NCI-H526 (cell line): ENCODE results near the gene CD82.

ENCODE experiments used
- DNase-seq, 2 experiments: peaks; one replicate each; lab custom pipeline; 2025; lab: John Stamatoyannopoulos, UW

CD82 gene

DNA sequence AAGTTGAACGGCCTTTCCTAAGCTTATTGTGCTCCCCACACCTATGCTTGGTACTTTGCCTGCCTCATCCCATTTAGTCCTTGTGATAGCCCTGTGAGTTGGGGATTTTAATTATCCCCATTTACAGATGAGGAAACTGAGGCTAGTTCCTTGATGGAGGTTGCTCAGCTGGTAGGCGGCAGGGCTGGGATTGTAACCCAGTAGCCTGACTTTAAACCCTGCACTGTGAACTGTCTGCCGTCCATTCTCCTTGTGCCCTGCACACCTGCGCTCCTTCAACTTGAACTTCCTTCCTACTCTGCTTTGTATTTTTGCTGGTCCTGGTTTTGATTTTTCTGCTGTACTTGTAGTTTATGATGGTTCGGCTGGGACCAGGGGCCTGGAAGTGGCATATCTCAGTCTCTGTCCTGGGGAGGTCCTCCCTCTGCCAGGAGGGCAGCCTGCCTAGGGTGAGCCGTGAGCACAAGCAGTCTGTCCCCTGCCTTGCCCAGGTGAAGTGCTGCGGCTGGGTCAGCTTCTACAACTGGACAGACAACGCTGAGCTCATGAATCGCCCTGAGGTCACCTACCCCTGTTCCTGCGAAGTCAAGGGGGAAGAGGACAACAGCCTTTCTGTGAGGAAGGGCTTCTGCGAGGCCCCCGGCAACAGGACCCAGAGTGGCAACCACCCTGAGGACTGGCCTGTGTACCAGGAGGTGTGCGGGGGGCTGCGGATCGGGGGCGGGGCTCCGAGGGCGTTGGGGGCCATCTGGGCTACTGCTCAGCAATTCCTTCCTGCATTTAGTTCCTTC, 52.4 kb downstream of the CD82 start:
- no peak for DNase-seq

DNA sequence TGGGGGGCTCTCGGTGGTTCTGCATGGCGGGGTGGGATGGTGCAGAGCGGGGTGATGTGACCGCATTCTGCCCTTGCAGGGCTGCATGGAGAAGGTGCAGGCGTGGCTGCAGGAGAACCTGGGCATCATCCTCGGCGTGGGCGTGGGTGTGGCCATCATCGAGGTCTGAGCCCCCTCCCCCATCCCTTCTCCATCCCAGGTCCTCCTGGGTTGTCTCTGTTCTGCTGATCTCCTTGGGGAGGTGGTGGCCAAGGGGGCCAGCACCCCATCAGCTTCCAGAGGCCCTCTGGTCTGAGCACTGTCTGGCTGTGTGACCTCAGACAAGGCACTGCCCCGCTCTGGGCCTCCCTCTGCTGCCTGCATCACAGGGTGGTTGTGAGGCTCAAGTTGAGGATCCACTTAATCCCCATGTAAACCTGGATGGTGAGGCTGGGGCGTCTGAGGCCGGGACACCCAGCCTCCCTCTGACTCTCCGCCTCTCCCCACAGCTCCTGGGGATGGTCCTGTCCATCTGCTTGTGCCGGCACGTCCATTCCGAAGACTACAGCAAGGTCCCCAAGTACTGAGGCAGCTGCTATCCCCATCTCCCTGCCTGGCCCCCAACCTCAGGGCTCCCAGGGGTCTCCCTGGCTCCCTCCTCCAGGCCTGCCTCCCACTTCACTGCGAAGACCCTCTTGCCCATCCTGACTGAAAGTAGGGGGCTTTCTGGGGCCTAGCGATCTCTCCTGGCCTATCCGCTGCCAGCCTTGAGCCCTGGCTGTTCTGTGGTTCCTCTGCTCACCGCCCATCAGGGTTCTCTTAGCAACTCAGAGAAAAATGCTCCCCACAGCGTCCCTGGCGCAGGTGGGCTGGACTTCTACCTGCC, 53.3 kb downstream of the CD82 start:
- DNase-seq, result no peak

DNA sequence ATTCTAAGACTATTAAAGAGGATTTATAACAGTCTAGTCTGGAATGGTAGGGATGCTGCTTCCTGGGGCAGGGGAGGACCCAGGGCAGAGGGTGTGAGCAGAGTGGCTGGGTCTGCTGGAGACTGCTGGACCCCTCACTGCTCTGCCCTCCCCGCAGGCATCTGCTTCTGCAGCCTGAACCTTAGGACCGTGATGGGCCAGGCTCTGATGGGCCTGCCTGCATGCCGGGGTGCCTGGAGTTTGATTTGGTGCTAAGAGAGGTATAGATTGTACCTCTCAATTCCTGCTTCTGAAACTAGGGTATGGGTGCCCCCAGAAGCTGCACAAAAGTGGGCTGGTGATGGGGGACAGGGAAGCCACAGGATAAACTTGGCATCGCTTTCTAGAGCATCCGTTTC, 54.9 kb downstream of the CD82 start:
- no peak for DNase-seq

DNA sequence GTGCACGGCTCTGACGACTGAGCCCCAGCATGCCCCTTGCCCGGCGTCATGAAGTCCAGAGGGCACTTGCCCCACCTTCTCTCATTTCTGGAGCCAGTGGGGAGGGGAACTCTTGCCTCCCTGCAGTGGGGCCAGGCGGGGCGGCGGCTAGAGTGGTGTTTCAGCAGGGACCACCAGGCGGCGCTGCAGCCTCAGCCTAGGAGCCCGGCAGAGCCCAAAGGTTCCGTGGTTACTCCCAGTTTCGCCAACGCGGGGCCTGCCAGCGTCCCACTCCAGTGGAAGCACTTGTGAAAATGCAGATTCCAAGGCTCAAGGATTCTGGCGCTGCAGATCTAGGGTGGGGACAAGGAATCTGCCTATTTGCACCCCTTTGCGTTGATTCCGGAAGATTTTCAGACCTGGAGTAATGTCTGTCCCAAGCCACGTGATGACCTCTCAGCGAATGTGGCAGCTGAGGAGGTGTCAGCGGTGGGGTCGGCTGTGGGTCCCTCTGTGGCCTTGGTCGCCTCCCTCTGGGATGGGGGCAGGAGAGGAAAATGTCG, 55.7 kb downstream of the CD82 start:
- DNase-seq, result peak; percentile 31 to 83

GRCh38 chr11:44621784-44622183, 56.3 kb downstream of the CD82 start:
- no peak for DNase-seq

GRCh38 chr11:44622190-44622650, 56.8 kb downstream of the CD82 start:
- no peak for DNase-seq

GRCh38 chr11:44622721-44623258, 57.3 kb downstream of the CD82 start:
- DNase-seq, result no peak

- no peak for DNase-seq
Measured at GRCh38 chr11:44623341-44623730, 57.9 kb downstream of the CD82 start.

DNA sequence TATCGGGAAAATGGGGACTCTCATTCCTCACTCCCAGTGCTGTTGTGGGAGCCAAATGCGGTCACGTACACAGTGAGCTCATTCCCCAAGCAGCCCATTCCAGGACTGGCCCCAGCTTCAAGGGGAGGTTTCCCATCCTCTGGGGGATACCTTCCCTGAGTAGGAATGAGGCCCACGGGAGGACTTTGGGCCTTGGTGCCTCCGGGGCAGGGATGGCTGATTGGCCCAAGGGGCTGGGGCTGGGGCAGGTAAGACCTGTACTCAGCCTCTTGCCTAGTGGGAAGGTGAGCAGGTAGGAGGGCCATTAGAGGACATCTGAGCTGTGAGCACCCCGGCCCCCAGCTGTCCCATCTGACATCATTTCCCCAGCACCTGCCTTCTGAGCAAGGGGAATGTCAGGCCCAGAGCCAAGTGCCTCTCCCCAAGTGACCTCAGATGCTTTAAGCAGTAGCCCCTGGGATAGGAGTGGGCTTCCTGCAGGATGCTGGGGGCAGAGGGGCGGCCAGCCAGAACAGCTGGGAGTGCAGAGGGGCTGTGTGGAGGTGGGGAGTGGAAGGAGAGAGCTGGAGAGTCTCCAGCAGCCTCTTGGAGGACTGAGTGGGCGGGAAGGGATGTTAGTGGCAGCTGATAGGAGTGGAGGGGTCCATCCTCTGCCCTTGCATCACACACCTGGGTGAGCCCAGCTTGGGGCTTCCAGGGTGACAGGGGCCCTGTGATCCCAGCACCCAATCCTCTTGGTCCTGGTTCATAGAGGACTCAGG, 58.4 kb downstream of the CD82 start:
- no peak for DNase-seq

DNA sequence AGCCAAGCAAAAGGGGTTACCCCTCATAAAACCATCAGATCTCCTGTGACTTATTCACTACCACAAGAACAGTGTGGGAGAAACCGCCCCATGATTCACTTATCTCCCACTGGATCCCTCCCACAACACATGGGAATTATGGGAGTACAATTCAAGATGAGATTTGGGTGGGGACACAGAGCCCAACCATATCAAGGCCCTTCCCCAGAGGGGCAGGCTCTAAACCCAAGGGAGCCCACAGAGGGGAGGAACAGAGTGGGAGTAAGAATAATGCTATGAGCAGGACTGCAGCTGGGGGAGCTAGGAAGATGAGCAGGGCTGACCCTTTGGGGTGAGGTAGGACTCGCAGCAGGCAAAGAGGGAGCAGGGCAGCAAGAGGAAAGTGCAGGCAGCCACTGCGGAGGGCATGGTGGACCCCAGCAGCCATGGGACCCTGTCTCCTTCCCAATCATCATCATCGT, 59.3 kb downstream of the CD82 start:
- no peak for DNase-seq

DNA sequence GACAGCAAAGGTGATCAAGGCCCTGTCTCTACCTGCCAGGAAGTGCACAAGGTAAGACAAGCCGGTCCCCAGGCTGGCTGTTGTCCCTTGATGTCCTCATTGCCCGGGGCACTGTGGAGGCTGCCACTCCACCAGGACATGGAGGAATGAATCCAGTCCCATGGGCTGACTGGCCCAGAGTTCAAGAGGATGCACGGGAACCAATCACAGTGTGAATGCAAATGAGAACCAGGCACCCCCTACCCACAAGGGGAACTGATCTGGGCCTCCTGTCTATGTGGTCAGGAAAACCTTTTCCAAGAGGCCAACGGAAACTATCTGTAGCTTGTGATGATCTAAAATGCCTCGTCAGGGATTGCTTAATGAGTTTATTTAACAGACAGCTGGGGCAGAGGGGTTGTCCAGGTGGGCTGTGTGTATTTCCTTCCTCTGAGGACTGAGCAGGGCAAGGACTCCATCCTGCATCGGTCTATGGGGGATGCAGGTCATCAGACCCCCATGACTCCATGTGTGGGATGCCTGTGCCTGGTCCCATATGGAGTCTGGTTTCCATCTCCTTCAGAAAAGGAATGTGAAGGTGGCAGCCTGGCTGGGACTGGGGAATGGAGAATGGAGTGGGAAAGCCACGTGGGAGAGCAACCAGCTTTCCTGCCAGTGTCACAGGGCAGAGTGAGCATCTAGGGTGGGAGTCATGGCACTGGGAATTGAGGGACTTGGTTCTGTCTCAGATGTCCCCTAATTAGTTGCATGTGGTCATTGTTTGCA, 60.5 kb downstream of the CD82 start:
- no peak for DNase-seq

DNA sequence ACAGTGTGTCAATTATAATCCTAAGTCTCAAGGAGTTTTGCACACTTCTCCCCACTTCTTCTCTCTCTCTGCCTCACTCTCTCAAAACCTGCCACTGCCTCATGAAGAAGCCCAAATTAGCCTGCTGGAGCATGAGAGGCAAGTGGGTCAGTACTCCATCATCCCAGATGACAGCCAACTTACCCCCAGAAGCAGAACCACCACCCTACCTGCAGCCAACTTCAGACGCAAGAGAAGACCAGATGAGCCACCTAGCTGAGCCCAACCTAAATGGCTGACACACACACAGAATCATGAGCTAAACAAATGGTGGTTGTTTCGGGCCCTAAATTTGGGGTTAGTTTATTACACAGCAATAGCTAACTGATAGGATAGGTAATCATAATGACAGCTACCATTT, 61.2 kb downstream of the CD82 start:
- no peak for DNase-seq

GRCh38 chr11:44627165-44627789, 61.8 kb downstream of the CD82 start:
- no peak for DNase-seq

DNA sequence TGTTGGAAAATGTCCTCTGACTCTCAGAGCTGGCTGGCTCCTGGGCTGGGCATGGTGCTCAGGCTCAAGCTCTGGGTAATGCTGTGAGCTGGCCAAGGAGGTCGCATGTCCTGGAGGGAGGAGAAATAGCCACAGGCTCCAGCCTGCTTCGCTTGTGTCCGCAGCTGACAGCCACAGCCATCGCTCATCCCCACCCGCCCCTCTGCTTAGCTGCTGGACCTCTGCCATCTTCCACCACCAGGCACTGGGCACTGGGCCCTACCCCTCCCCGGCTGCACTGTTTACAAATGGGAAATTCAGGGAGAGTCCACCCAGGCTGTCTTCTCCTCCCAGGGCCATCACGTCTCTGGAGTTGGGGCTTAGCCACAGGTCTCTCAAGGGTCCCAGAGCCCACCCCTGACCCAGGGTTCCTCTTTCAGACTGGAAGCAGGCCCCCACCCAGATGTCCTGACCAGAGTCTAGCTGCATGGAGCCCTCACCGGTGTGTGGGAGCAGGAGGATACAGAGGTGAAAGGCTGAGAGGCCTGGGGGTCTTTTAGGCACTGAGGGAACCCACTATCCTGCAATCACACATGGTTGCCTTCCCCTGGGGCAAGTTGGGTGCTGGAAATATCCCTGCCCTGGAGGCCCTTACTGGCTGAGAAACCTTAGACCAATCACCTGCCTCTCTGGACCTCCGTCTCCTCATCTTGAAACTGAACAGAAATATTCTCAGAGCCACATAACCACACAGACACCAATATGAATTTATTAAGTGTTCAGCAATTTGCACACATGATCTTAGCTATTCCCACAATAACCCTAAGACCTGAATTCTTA, 62.7 kb downstream of the CD82 start:
- no peak for DNase-seq

DNA sequence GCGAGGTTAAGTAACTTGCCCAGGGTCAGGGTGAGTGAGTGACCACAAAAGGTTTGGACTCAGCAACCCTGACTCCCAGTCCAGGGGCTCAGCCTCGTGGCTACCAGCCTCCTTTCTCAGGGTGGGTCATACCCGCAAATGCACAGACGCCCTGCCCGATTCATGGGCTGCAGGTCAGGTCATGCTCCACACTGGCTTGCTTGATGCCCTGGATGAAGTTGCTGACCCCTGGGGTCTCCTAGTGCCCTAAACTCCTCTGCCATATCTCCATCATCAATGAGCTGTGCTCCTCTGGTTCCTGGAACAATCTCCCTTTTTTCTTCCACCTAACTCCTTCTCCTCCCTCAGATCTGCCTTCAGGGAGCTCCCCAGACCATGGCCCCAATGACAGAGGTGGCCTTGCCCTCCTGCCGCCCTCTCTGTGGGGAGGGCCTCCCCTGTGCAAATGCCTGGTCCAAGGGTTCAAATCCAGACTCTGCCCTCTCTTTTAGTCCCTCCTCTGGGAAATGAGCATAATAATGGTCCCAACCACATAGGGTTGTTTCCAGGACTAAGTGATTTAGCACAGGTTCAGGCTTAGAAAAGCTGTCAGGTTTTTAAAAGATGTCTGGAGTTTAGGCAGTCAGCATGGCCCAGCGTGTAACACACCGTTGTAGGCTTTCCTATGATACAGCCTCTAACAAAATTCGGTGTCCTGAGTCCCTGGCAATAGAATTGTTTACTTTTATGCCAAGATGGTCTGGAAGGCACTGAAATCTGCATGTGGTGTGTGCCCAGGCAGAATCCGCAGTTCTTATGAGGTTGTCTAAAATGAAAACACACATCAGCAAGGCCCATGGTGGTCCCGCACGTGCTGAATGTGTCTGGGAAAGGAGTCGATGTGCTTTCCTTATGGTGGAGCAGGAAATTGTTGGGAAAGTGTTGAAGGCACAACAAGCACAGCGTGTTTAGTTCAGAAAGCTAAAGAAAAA, 63.6 kb downstream of the CD82 start:
- DNase-seq, result no peak

GRCh38 chr11:44629732-44630345, 64.4 kb downstream of the CD82 start:
- DNase-seq, result no peak

DNA sequence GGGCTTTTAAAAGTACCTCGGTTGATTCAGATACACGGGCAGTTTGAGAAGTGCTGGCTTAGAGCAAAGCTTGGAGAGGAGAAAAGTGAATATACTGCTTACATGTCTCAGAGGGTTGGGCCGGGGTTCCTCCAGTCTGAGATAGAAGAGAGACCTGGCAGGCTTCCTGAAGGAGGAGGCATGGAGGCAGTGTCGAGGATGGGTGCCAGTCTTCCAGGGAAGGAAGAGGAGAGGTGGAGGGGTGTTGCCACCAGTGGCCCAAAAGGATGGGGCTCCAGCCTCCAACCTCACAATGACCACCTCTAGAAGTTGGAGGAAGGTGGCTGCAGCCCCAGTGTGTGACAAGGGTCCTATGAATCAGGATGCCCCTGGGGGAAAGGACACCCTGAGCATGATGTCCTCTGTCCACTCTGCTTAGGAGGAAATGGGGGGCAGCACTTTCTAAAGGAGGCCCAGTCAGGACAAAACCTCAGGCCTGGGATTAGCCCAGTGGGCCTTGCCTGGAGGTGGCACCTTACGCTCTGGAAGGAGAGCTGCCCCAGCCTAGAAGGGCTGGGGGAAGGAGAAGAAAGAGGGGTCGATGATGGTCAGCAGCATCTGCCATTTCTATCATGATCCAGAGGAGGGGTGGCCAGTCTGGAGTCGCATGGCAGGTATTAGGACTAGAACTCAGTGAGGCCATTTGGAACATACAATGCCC, 65.2 kb downstream of the CD82 start:
- DNase-seq, result no peak
